ENCODE measurements around the gene XPC. TPM values are rescaled to one million over a fixed set of nuclear protein-coding genes. Genes with fewer than 3 reads are reported as not detected.

Gene XPC
- total and polyA plus RNA-seq, 2 of the 8 experiments (the other 6 are each of a cell fraction or from before 2014, with no cell fraction given) = 8.8 to 27.3 TPM

- TF ChIP-seq RBBP5 (IDR thresholded peaks at IDR 0.05; ENCODE audit: borderline replicate concordance, low read depth, low read length) = no peak
- TF ChIP-seq TEAD4 (IDR thresholded peaks at IDR 0.05; ENCODE audit: low read depth, low read length) = no peak
- no peak for TF ChIP-seq RAD21 (IDR thresholded peaks at IDR 0.05 in 1 of 2, conservative IDR thresholded peaks at IDR 0.05 in 1 of 2; ENCODE audit: low read depth in 2 of 2, low read length in 2 of 2)
- TF ChIP-seq FOSL1 (IDR thresholded peaks at IDR 0.05; ENCODE audit: insufficient read depth, low read depth, low read length) = no peak
- TF ChIP-seq KDM5A (IDR thresholded peaks at IDR 0.05; ENCODE audit: low read length) = no peak
- TF ChIP-seq CHD1 (IDR thresholded peaks at IDR 0.05; ENCODE audit: low read depth, low read length) = no peak
- TF ChIP-seq SRF (IDR thresholded peaks at IDR 0.05; ENCODE audit: low read depth, low read length) = no peak
- no peak for TF ChIP-seq HDAC2 (IDR thresholded peaks at IDR 0.05; ENCODE audit: borderline replicate concordance in 1 of 2, low read depth in 2 of 2, low read length in 2 of 2)
- TF ChIP-seq JUND (IDR thresholded peaks at IDR 0.05; ENCODE audit: low read length) = no peak
- no peak for TF ChIP-seq MAFK (IDR thresholded peaks at IDR 0.05; ENCODE audit: low read depth, low read length)
Measured at GRCh38 chr3:14146381-14147065, 31.9 kb downstream of the XPC start (continued).

All from H1 (cell line).